Stimulated activated CD4-positive, alpha-beta T cell treated with anti-CD3 and anti-CD28 coated beads, Interleukin-1b, Interleukin-23, amount 100 ng/mL, for 1 hour (primary cell): ENCODE data around the gene MYO18A.
"Not testable (repeated sequence)": the region's sequence is repeated elsewhere in the genome, so short reads cannot be mapped to it uniquely, and the experiment has no call there.

Experiments used
- DNase-seq, 2 donors: peaks; one replicate each; pipeline ENCODE4 v3.0.0-alpha.2; 2020; ENCODE audit warnings: low read depth in 2 of 2

MYO18A gene

GRCh38 chr17:29180034-29180787, at the start of gene MYO18A:
TSS of gene MYO18A (minus strand) at chr17:29180398. CDS start at chr17:29166940, 13,458 bp downstream.
- DNase-seq = peak; percentile 41 to 61

- no peak for DNase-seq
Observed at GRCh38 chr17:29225396-29225795, 45.2 kb upstream of the MYO18A start.

GRCh38 chr17:29221338-29221737, 41.1 kb upstream of the MYO18A start:
- not testable (repeated sequence) for DNase-seq

GRCh38 chr17:29219378-29220047, 39.3 kb upstream of the MYO18A start:
- peak; percentile 22 to 51 for DNase-seq

GRCh38 chr17:29216856-29217255, 36.7 kb upstream of the MYO18A start:
- DNase-seq = no peak

GRCh38 chr17:29216181-29216580, 36.0 kb upstream of the MYO18A start:
- DNase-seq = no peak

- no peak for DNase-seq
Observed at GRCh38 chr17:29215717-29216116, 35.5 kb upstream of the MYO18A start.

- no peak for DNase-seq
Observed at GRCh38 chr17:29215174-29215573, 35.0 kb upstream of the MYO18A start.

- no peak for DNase-seq
Observed at GRCh38 chr17:29214215-29215146, 34.3 kb upstream of the MYO18A start.

- no peak for DNase-seq
Observed at GRCh38 chr17:29212681-29213121, 32.5 kb upstream of the MYO18A start.

GRCh38 chr17:29212094-29212631, 32.0 kb upstream of the MYO18A start:
- no peak for DNase-seq

- no peak for DNase-seq
Observed at GRCh38 chr17:29210879-29211278, 30.7 kb upstream of the MYO18A start.

GRCh38 chr17:29209073-29209472, 28.9 kb upstream of the MYO18A start:
- no peak for DNase-seq

GRCh38 chr17:29207975-29208374, 27.8 kb upstream of the MYO18A start:
- no peak for DNase-seq

- no peak for DNase-seq
Observed at GRCh38 chr17:29205047-29205446, 24.8 kb upstream of the MYO18A start.

GRCh38 chr17:29204068-29204804, 24.0 kb upstream of the MYO18A start:
- not testable (repeated sequence) for DNase-seq

- no peak for DNase-seq
Observed at GRCh38 chr17:29197516-29198272, 17.5 kb upstream of the MYO18A start.

- DNase-seq = no peak
Observed at GRCh38 chr17:29196769-29197515, 16.7 kb upstream of the MYO18A start.

- DNase-seq = no peak
Observed at GRCh38 chr17:29195465-29196081, 15.4 kb upstream of the MYO18A start.
